Measurements from ENCODE around the gene COL28A1. TPM values are rescaled to one million over a fixed set of nuclear protein-coding genes. Genes with fewer than 3 reads are reported as not detected.

The COL28A1 gene
- total and polyA plus RNA-seq, 12 donors, result 0.35 to 8.1 (median 1.5) TPM

DNA sequence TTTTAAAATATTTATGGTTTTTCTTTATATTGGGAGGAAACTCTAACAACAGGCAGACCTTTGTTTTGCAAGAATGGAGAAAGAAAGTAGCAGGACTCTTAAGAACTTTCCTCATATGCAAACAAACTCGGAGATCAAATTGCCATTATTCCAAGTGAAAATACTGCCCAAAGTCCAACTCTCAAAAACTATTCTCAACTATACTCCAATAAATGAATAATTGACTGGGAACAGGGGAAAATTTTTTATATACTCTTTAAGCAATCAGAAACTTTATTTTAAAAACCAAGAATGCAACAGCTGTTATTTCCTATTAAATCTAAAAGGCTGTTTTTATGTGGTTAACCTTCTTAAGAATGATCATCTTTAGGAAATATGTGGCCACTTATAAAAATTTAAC is 101.9 kb downstream of the COL28A1 start:
- TF ChIP-seq, protein P1, sequence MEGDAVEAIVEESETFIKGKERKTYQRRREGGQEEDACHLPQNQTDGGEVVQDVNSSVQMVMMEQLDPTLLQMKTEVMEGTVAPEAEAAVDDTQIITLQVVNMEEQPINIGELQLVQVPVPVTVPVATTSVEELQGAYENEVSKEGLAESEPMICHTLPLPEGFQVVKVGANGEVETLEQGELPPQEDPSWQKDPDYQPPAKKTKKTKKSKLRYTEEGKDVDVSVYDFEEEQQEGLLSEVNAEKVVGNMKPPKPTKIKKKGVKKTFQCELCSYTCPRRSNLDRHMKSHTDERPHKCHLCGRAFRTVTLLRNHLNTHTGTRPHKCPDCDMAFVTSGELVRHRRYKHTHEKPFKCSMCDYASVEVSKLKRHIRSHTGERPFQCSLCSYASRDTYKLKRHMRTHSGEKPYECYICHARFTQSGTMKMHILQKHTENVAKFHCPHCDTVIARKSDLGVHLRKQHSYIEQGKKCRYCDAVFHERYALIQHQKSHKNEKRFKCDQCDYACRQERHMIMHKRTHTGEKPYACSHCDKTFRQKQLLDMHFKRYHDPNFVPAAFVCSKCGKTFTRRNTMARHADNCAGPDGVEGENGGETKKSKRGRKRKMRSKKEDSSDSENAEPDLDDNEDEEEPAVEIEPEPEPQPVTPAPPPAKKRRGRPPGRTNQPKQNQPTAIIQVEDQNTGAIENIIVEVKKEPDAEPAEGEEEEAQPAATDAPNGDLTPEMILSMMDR (IDR thresholded peaks at IDR 0.05), result no peak
- no peak for DNase-seq

GRCh38 chr7:7432979-7433378 is 102.7 kb downstream of the COL28A1 start:
- Histone ChIP-seq H3K36me3 (no peaks in the 10 kb centered on the region), H3K4me1 (no peaks in the 10 kb centered on the region), H3K27me3 (peaks cover 0 to 3% (median 0%) of the 10 kb centered on the region in 7 donors), H3K4me3 (no peak overlapping the region), H3K9me3 (no peaks in the 10 kb centered on the region), H3K27ac (no peak overlapping the region)
- ATAC-seq (no peak), DNase-seq (no peak)
- intact Hi-C loops (cut with DNase I), result no loop called here
- TF ChIP-seq, protein P1 (IDR thresholded peaks at IDR 0.05), result no peak
- WGBS, 2 donors, result 95 to 97% methylated on average over 7 of the region's 7 CpGs

More for the DNA sequence above, 101.9 kb downstream of the COL28A1 start:
- intact Hi-C loops (cut with DNase I), result no loop called here
- Histone ChIP-seq H3K4me1 (no peaks in the 10 kb centered on the region), H3K9me3 (no peaks in the 10 kb centered on the region), H3K27ac (peak overlapping the region in 2 of 10 donors; percentile 6), H3K4me3 (no peak overlapping the region), H3K27me3 (peaks cover 0 to 3% (median 0%) of the 10 kb centered on the region in 7 donors), H3K36me3 (no peaks in the 10 kb centered on the region)
- WGBS, 2 donors, result 51 to 69% methylated on average over 1 of the region's 1 CpG
- no peak for ATAC-seq

GRCh38 chr7:7428806-7429205 is 106.9 kb downstream of the COL28A1 start:
- no peak for DNase-seq
- intact Hi-C loops (cut with DNase I), result loop anchor here in 8 of 10 donors (5.0 to 10.0 kb wide), 5 partner anchors 106 to 866 kb away; partner anchors contain the start of gene COL28A1 (in 2 of the 8)
- no peak overlapping the region for H3K4me3 ChIP-seq
- TF ChIP-seq, protein P1 (IDR thresholded peaks at IDR 0.05), result no peak
- H3K9me3 ChIP-seq, result no peaks in the 10 kb centered on the region
- no peak for ATAC-seq
- peaks cover 0 to 3% (median 0%) of the 10 kb centered on the region in 7 donors for H3K27me3 ChIP-seq
- H3K27ac ChIP-seq, result no peak overlapping the region
- H3K36me3 ChIP-seq, result no peaks in the 10 kb centered on the region
- peaks cover 0 to 8% (median 0%) of the 10 kb centered on the region in 9 donors for H3K4me1 ChIP-seq
- WGBS, 2 donors, result 74 to 79% methylated on average over 4 of the region's 4 CpGs

DNA sequence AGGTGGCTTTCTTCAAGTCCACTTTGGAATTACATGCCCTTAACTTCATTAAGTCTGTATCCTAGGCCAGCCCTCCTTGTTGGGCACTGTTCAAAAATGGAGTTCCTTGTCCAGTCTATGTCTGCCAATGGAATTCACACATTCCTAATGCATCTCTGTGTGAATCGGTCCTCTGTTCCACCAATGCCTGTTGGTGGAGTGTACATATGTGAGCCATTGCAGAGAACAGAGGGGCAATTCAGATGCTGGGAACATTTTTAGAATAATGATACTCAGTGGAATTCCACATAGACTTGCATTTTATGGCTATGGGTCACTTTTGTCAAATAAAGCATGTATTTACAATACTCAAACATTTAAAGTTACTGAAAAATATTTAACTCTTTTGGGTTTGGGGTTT is 108.3 kb downstream of the COL28A1 start:
- no peaks in the 10 kb centered on the region for H3K36me3 ChIP-seq
- TF ChIP-seq, protein P1 (IDR thresholded peaks at IDR 0.05), result no peak
- H3K27ac ChIP-seq, result no peak overlapping the region
- H3K9me3 ChIP-seq, result no peaks in the 10 kb centered on the region
- peaks cover 0 to 3% (median 0%) of the 10 kb centered on the region in 7 donors for H3K27me3 ChIP-seq
- peaks cover 0 to 8% (median 0%) of the 10 kb centered on the region in 9 donors for H3K4me1 ChIP-seq
- ATAC-seq (no peak), DNase-seq (no peak)
- intact Hi-C loops (cut with DNase I), result loop anchor here in 8 of 10 donors (5.0 to 10.0 kb wide), 5 partner anchors 107 to 867 kb away; partner anchors contain the start of gene COL28A1 (in 2 of the 8)
- no peak overlapping the region for H3K4me3 ChIP-seq
- 68 to 79% methylated on average over 1 of the region's 1 CpG for WGBS, 2 donors

Data from heart right ventricle (tissue), 16 donors.